ENCODE data around the gene SLC30A1.

GRCh38 chr1:211628417-211628816, 49.5 kb upstream of the SLC30A1 start:
- TF ChIP-seq CTCF (IDR thresholded peaks at IDR 0.05) (no peak), EP300 (IDR thresholded peaks at IDR 0.05) (no peak), POLR2A (IDR thresholded peaks at IDR 0.05) (no peak)

Measured in ovary (tissue), 3 donors.